Measurements from ENCODE around the gene STPG3.

DNA sequence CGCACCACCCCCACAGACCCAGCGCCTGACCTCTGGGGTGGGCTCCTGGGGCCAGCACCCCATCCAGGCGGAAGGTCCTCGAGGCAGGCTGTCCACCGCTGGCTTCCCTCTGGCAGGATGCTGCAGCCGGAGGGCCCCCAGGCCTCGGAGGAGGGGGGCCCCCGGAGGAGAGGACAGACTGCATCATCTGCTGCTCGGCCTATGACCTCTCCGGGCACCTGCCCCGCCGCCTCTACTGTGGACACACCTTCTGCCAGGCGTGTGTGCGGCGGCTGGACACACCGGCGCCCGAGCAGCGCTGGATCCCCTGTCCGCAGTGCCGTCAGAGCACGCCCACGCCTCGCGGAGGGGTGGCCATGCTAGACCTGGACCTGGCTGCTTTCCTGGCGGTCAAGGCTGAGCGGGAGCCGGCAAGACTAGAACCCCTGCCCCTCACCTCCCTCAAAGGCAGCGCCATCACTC lies 22.5 kb upstream of the STPG3 start:
- TF ChIP-seq, protein P1, sequence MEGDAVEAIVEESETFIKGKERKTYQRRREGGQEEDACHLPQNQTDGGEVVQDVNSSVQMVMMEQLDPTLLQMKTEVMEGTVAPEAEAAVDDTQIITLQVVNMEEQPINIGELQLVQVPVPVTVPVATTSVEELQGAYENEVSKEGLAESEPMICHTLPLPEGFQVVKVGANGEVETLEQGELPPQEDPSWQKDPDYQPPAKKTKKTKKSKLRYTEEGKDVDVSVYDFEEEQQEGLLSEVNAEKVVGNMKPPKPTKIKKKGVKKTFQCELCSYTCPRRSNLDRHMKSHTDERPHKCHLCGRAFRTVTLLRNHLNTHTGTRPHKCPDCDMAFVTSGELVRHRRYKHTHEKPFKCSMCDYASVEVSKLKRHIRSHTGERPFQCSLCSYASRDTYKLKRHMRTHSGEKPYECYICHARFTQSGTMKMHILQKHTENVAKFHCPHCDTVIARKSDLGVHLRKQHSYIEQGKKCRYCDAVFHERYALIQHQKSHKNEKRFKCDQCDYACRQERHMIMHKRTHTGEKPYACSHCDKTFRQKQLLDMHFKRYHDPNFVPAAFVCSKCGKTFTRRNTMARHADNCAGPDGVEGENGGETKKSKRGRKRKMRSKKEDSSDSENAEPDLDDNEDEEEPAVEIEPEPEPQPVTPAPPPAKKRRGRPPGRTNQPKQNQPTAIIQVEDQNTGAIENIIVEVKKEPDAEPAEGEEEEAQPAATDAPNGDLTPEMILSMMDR (IDR thresholded peaks at IDR 0.05): no peak
- TF ChIP-seq POLR2AphosphoS5 (IDR thresholded peaks at IDR 0.05): no peak
